B cell (primary cell): Measurements from ENCODE around the gene CEP95. TPM values are rescaled to one million over a fixed set of nuclear protein-coding genes. Genes with fewer than 3 reads are reported as not detected.

Source experiments
- ATAC-seq: fragments of 200-7000 bp; cut with Tn5 transposase; one replicate; pipeline ENCODE4 v1.10.0; 2021; ENCODE audit warnings: low read depth, mild to moderate bottlenecking, moderate number of reproducible peaks, moderate library complexity
- CTCF ChIA-PET: fragments of 350-600 bp; sonication (Branson Sonifier 250); formaldehyde crosslinking; loops from one replicate; lab custom pipeline; 2021; ENCODE audit warnings: antibody characterized with exemption, inconsistent platforms; lab: Charles Lee
- POLR2A ChIA-PET: fragments of 350-600 bp; sonication (Branson Sonifier 250); formaldehyde crosslinking; loops from one replicate; lab custom pipeline; 2021; ENCODE audit warnings: antibody characterized with exemption; lab: Charles Lee
- DNase-seq: peaks from one replicate; pipeline ENCODE4 v3.0.0; 2013
- H2AFZ ChIP-seq: 2 replicates; pipeline ENCODE4 v1.6.1; 2012; ENCODE audit warnings: mild to moderate bottlenecking, low read depth, low read length; ENCODE audit not compliant: insufficient read depth, poor library complexity, severe bottlenecking
- H3K27ac ChIP-seq, 2 donors: 1 replicate in 1 of 2; 2 replicates in 1 of 2; pipeline ENCODE4 v1.5.1; 2012 to 2013; ENCODE audit warnings: low read length in 2 of 2, mild to moderate bottlenecking in 2 of 2, moderate library complexity in 1 of 2
- H3K27me3 ChIP-seq, 4 experiments: fragments of 200-600 bp in 1 of 4; sonication (generic) in 1 of 4; replicated peaks in 1 of 4; 1 replicate in 2 of 4; 2 replicates in 2 of 4; pipeline versions ENCODE4 v1.6.1 to v1.7.0; 2013 to 2016; ENCODE audit warnings: low read length in 3 of 4, mild to moderate bottlenecking in 2 of 4, mixed read lengths in 1 of 4, moderate library complexity in 1 of 4; ENCODE audit not compliant: insufficient read depth in 4 of 4, control insufficient read depth in 3 of 4; ENCODE audit errors: control extremely low read depth in 1 of 4
- H3K36me3 ChIP-seq, 2 experiments: replicated peaks in 1 of 2; 1 replicate in 1 of 2; 2 replicates in 1 of 2; pipeline versions ENCODE4 v1.6.1 to v1.7.1; 2013; ENCODE audit warnings: low read length in 1 of 2; ENCODE audit not compliant: insufficient read depth in 2 of 2, control insufficient read depth in 1 of 2; ENCODE audit errors: control extremely low read depth in 1 of 2, extremely low read depth in 1 of 2
- H3K4me1 ChIP-seq, 2 donors: fragments of 200-600 bp in 1 of 2; sonication (generic) in 1 of 2; 1 replicate in 1 of 2; 2 replicates in 1 of 2; pipeline versions ENCODE4 v1.5.1 to v1.6.1; 2013 to 2017; ENCODE audit warnings: low read length in 2 of 2; ENCODE audit not compliant: control insufficient read depth in 2 of 2, insufficient read depth in 2 of 2
- H3K4me2 ChIP-seq: replicated peaks from 2 replicates; pipeline ENCODE3; 2012; ENCODE audit warnings: mild to moderate bottlenecking, low read depth, low read length; ENCODE audit not compliant: poor library complexity, severe bottlenecking
- H3K4me3 ChIP-seq, 5 experiments: fragments of 200-600 bp in 1 of 5; sonication (generic) in 1 of 5; 1 replicate in 3 of 5; 2 replicates in 2 of 5; pipeline versions ENCODE4 v1.5.1 to v1.7.0; 2011 to 2016; ENCODE audit warnings: low read length in 4 of 5, mild to moderate bottlenecking in 4 of 5, low read depth in 2 of 5, control low read depth in 1 of 5, moderate library complexity in 1 of 5; ENCODE audit not compliant: insufficient read depth in 1 of 5; ENCODE audit errors: control extremely low read depth in 1 of 5, extremely low read depth in 1 of 5
- H3K79me2 ChIP-seq: fragments of 200-600 bp; sonication (generic); one replicate; pipeline ENCODE4 v1.6.0; 2016; ENCODE audit warnings: low read length; ENCODE audit not compliant: control insufficient read depth, insufficient read depth
- H3K9ac ChIP-seq: fragments of 200-600 bp; sonication (generic); 2 replicates; pipeline ENCODE4 v1.6.1; 2017; ENCODE audit warnings: mild to moderate bottlenecking, low read length, moderate library complexity
- H3K9me3 ChIP-seq, 3 donors: one replicate each; pipeline versions ENCODE4 v1.6.1 to v1.7.1; 2013; ENCODE audit warnings: low read length in 2 of 3; ENCODE audit not compliant: control insufficient read depth in 2 of 3, insufficient read depth in 1 of 3; ENCODE audit errors: control extremely low read depth in 1 of 3
- H4K20me1 ChIP-seq: 2 replicates; pipeline ENCODE4 v1.6.0; 2012; ENCODE audit warnings: mild to moderate bottlenecking, low read length; ENCODE audit not compliant: insufficient read depth, control insufficient read depth, poor library complexity, severe bottlenecking
- H3K27ac Mint-ChIP-seq: one replicate; pipeline ENCODE4 v1.8.0; 2021; ENCODE audit warnings: mixed read lengths
- H3K27me3 Mint-ChIP-seq: one replicate; pipeline ENCODE4 v1.8.0; 2021; ENCODE audit warnings: mixed read lengths
- H3K4me1 Mint-ChIP-seq: one replicate; pipeline ENCODE4 v1.8.0; 2021; ENCODE audit warnings: mixed read lengths
- H3K4me3 Mint-ChIP-seq: one replicate; pipeline ENCODE4 v1.8.0; 2021; ENCODE audit warnings: mixed read lengths
- H3K9me3 Mint-ChIP-seq: one replicate; pipeline ENCODE4 v1.8.0; 2022; ENCODE audit warnings: mixed read lengths; ENCODE audit not compliant: insufficient read depth
- CTCF ChIP-seq: fragments of 200-600 bp; IDR thresholded peaks from one replicate; pipeline ENCODE4 v1.8.0; 2022; ENCODE audit warnings: antibody characterized with exemption, mild to moderate bottlenecking
- EZH2 ChIP-seq: IDR thresholded peaks from 2 replicates; pipeline ENCODE4 v1.6.1; 2012; ENCODE audit warnings: borderline replicate concordance, low read depth, mild to moderate bottlenecking, moderate library complexity, low read length; ENCODE audit not compliant: insufficient read depth, poor library complexity, severe bottlenecking
- WGBS: methylation state at CpG from one replicate; pipeline ENCODE4 v1.1.5; 2013; ENCODE audit warnings: missing lambda C conversion rate; ENCODE audit not compliant: insufficient coverage; 5-methylcytosine and 5-hydroxymethylcytosine counted together
- intact Hi-C: fragments of 100-400 bp; cut with micrococcal nuclease; formaldehyde crosslinking; loops from one replicate; pipeline ENCODE4 v1.10.0; 2022
- polyA minus RNA-seq: library from RNA; depleted of rRNA, polyadenylated mRNA; stranded (reverse); fragments of >200 nt; gene quantifications from 2 replicates; pipeline ENCODE4 v1.2.3, GENCODE V29; 2012
- polyA plus RNA-seq: library from polyadenylated mRNA; depleted of rRNA; stranded (reverse); fragments of >200 nt; gene quantifications from 2 replicates; pipeline ENCODE4 v1.2.3, GENCODE V29; 2012
- total RNA-seq, 2 donors: library from RNA; stranded (reverse); fragments of 120-200 nt in 1 of 2; gene quantifications; 1 replicate in 1 of 2; 2 replicates in 1 of 2; pipeline versions ENCODE4 v1.2.3 to v1.2.4, GENCODE V29; 2013 to 2022

CEP95 gene
- total RNA-seq (122 and 129 TPM in 2 replicates), polyA plus RNA-seq (71.1 and 96.0 TPM in 2 replicates), polyA minus RNA-seq (20.0 and 49.1 TPM in 2 replicates)
- total RNA-seq (2013): 66.7 TPM

DNA sequence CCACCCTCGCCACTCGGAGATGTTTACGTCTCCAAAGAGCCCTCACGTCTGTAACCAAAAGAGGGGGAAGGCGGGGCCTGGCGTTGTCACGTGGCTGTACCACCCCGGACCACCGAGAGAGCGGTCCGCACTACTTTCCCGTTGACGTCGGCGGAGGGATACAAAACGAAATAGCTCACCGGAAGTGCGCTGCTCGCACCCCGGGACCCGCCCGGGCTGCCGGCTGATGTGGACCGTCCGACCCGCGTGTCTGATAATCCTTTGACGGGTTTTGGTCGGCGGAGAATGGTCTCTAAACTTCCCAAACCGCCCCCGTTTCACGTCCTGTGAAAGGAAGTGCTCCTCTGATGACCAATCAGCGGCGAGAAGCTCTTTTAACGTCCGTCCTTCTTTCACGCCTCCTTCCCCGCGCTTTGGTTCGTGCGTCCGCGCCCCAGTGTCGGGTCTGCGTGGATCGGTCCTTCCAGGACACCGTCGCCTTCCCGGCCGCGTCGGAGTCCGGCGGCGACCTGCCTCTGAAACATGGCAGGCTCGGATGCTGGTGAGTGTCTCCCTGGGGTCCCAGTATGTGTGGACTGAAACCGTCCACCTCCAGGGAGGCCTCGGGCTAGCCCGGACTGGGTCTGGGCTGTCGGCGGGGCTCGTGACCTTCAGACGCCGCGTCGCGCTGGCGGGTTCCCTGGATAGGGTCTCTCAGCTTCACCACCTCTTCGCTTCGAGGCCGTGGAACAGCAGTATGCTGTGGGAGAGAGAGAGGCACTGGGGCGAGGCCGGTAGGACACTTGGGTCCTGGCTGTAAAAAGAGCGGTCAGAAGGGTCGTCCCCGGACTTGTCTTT lies at the start of gene CEP95:
Gene CEP95 (plus strand): TSS at position 402 of the 837 bp plus-strand sequence. CDS start 121 bp downstream, at position 523.
- Histone ChIP-seq H3K4me1 (peaks cover 31 to 32% of the 10 kb centered on the region in 2 donors), H3K4me2 (peak within 1 kb of the TSS; percentile 83), H3K27me3 (no peaks in the 10 kb centered on the region), H4K20me1 (peaks cover 60% of the 10 kb centered on the region), H3K27ac (peak within 1 kb of the TSS; percentile 99 to 100), H3K79me2 (peaks cover 71% of the 10 kb centered on the region), H3K4me3 (peak within 1 kb of the TSS; percentile 97 to 100 (median 99)), H3K36me3 (peaks cover 2 to 59% of the 10 kb centered on the region in 2 experiments), H3K9me3 (no peaks in the 10 kb centered on the region), H2AFZ (peak within 1 kb of the TSS; percentile 78), H3K9ac (peak within 1 kb of the TSS; percentile 100)
- intact Hi-C loops: loop anchor here (1.0 to 5.0 kb wide), 10 partner anchors 9 to 954 kb away; partner anchors contain the start of genes DCAF7, FTSJ3, LIMD2 and POLG2
- ATAC-seq: peak; percentile 62
- peak within 1 kb of the TSS; percentile 99 for H3K27ac Mint-ChIP-seq
- H3K9me3 Mint-ChIP-seq: no peaks in the 10 kb centered on the region
- peak within 1 kb of the TSS; percentile 97 for H3K4me3 Mint-ChIP-seq
- CTCF ChIA-PET: interaction anchor here (0.5 to 5.5 kb wide), 14 partner anchors 8 to 487 kb away, joined by 3 to 125 read pairs (median 4); partner anchors contain the start of genes ICAM2 and POLG2
- POLR2A ChIA-PET: interaction anchor here (0.6 to 3.7 kb wide), 24 partner anchors 11 to 884 kb away, joined by 3 to 97 read pairs (median 5); partner anchors contain the start of genes CCDC47, DDX42, MAP3K3 and MILR1
- no peaks in the 10 kb centered on the region for H3K27me3 Mint-ChIP-seq
- peak; percentile 99 for DNase-seq
- peaks cover 48% of the 10 kb centered on the region for H3K4me1 Mint-ChIP-seq
- WGBS: under 1% methylated on average over 76 of the region's 77 CpGs
- no peak for TF ChIP-seq CTCF
- TF ChIP-seq EZH2: no peak
